D721Med (cell line): Measurements from ENCODE around the gene TLCD2.
"Not testable (repeated sequence)": the region's sequence is repeated elsewhere in the genome, so short reads cannot be mapped to it uniquely, and the experiment has no call there.

Experiments used
- DNase-seq: peaks from one replicate; pipeline ENCODE4 v3.0.0; 2011; ENCODE audit warnings: low spot score; ENCODE audit not compliant: insufficient read length
- FAIRE-seq: peaks from 2 replicates; lab custom pipeline; 2011; peaks lifted over from hg19 to GRCh38; lab: Jason Lieb, UNC
- TF ChIP-seq, protein P1 (sequence below): IDR thresholded peaks from 2 replicates; pipeline ENCODE4 v1.5.1; 2012; ENCODE audit warnings: mild to moderate bottlenecking, control low read depth; ENCODE audit not compliant: insufficient read depth; ENCODE audit errors: missing control alignments

TLCD2 gene

DNA sequence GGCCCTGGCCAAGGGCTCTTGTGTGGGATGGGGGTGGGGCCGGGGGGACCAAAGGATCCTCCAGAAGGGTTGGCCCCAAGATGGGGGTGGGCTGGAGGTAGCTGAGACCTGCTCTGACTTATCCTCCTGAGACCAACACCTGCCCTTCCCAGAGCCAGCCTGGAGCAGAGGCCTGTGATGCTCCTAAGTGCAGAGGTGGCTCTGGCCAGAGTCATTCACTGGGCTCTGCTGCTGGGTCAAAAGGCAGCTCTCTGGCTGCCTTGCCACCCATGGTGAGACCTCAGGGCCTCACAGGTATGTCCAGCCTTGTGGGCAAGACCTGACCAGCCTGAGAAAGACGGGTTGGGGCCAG, 32.9 kb upstream of the TLCD2 start:
- TF ChIP-seq, protein P1, sequence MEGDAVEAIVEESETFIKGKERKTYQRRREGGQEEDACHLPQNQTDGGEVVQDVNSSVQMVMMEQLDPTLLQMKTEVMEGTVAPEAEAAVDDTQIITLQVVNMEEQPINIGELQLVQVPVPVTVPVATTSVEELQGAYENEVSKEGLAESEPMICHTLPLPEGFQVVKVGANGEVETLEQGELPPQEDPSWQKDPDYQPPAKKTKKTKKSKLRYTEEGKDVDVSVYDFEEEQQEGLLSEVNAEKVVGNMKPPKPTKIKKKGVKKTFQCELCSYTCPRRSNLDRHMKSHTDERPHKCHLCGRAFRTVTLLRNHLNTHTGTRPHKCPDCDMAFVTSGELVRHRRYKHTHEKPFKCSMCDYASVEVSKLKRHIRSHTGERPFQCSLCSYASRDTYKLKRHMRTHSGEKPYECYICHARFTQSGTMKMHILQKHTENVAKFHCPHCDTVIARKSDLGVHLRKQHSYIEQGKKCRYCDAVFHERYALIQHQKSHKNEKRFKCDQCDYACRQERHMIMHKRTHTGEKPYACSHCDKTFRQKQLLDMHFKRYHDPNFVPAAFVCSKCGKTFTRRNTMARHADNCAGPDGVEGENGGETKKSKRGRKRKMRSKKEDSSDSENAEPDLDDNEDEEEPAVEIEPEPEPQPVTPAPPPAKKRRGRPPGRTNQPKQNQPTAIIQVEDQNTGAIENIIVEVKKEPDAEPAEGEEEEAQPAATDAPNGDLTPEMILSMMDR, result no peak
- DNase-seq, result no peak
- FAIRE-seq, result no peak

DNA sequence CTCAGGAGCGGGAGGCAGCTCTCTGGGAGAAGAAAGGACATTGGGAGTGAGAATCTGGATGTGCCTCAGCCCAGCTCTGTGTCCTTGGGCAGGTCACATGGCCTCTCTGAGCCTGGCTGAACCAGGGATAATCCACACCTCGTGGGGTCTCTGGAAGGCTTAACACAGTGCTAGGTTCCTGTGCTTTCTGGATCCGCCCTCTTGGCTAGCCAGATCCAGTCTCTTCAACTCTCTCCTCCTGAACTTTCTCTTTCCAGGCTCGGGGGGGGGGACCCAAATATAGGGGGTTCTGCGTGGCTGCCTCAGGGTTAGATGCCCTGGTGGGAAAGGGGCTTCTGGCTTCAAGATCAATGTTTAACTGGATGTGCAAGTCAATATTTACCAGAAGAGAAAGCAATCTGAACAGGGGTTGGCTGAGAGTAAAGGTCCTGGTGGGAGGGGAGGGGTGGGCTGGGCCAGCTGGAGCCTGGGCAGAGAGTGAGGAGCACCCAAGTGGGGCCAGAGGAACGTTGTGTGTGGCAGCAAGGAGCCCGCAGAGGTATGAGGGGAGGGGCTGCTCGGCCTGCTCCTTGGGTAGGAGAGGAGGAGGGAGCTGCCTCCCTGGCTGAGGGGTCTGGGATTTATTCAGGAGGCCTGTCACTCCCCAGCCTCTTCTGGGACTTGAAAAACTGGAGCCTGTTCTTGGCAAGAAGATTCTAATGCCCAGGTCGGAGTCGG, 32.4 kb upstream of the TLCD2 start, which contains the start of gene SERPINF2:
Gene SERPINF2 (plus strand): TSS at position 501 of the 717 bp plus-strand sequence. CDS start 2,125 bp downstream, outside the sequence.
- TF ChIP-seq, protein P1, result no peak
- FAIRE-seq, result no peak
- no peak for DNase-seq

DNA sequence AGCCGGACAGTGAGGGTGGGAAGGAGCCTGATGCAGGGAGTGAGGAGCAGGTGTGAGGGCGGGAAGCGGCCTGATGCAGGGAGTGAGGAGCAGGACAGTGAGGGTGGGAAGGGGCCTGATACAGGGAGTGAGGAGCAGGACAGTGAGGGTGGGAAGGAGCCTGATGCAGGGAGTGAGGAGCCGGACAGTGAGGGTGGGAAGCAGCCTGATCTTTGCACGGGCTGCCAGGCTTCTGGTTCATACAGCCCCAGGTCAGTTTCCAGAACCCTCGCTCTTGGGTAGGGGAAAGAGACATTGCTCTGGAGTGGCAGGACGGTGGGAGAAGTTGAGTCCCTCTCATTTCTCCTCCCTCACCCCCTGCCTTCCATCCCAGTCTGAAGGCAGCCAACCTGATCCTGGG, 31.7 kb upstream of the TLCD2 start:
- not testable (repeated sequence) for FAIRE-seq

DNA sequence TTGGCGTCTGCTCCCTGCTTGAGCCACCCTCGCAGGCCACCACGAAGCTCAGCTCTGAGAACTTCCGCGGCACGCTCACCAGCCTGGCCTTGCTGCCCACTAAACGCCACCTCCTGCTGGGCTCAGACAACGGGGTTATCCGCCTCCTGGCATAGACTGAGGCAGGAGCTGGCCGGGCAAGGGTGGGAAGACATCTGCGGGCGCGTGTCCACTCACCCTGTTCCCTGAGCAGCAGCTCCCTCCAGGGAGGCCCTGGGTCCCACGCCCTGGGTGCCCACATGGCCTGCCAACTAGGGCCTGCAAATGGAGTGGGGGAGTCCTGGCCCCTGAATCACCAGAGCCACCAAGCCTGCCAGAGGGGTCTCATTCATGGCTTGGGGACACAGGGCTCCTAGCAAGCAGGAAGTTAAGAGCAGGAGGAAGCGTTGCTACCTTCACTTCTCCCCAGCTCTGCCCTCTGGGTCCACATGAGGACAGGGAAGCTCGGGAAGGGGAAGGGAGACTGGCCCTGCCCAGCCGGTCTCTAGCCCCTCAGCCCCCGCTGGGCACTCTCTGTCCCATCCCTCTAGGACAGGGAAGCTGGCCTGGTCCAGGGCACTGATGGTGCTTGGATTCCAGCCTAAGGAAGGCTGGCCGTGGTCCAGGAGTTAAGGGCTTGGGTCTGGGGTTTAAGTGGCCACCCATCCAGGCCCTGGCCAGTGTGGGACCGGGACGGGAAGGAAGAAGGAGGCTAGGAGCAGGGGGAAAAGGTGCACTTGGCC, 27.5 kb upstream of the TLCD2 start:
- TF ChIP-seq, protein P1, result no peak
- DNase-seq, result no peak
- FAIRE-seq, result no peak

More for the DNA sequence above, 31.7 kb upstream of the TLCD2 start:
- not testable (repeated sequence) for DNase-seq

DNA sequence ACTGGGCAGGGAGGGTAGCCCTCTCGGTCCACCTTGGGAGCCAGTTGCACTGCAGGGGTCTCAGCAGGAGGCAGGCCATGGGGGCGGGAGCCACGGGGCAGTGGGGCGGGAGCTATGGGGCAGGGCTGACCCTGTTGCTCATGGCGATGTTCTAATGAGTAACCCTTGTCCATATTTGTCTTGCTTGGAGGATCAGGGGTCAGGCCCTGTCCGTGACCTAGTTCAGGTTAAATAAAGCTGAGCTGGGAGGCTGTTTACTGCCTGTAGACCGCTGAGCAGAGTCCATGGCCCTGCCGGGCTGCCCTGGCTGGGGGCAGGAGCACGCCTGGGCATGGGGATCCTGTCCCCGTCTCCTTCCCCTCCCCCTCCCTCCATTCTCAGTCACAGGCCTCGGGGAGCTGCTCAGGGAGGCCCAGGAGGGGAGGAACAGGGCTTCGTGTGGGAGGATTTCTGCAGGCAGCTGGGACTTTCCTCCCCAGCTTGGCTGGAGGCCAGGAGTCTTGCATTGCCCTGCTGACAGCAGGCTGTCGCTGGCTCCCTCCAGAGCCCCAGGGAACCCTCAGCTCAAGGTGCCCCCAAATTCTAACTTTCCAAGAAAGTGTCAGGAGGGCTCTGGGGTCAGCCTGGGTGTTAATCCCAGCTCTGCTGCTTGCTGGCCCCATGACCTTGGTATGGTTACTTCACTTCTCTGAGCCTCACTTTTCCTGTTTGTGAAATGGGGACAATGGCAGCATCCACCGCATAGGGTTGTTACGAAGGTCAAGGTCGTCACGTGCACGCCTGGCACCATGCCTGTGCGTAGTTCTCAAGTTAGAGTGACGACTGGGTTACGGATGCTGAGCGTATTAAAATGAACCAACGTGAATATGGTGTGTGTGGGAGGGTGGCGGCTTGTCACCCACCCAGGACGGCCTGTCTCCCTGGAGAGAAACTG, 26.4 kb upstream of the TLCD2 start:
- no peak for DNase-seq
- TF ChIP-seq, protein P1, result no peak
- FAIRE-seq, result no peak

DNA sequence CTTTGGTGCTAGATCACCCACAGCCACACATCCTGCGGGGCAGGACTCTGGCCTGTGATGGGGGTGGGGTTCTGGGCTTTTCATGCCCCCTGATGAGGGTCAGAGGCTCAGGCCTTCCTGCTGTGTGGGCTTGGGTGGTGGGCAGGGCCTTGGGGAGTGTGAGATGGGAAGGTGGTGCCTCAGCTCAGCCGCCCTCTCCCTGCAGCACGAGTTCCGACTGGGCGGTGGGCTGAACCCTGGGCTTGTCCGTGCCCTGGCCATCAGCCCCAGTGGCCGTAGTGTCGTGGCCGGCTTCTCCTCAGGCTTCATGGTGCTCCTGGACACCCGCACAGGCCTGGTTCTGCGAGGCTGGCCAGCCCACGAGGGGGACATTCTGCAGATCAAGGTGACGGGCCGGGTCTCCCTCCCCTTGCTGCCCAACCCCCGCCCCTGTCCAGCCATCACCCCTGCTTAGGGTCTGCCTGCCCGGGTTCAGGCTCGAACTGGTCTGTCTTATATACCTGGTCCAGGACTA, 25.7 kb upstream of the TLCD2 start:
- TF ChIP-seq, protein P1, result no peak
- DNase-seq (no peak), FAIRE-seq (no peak)

DNA sequence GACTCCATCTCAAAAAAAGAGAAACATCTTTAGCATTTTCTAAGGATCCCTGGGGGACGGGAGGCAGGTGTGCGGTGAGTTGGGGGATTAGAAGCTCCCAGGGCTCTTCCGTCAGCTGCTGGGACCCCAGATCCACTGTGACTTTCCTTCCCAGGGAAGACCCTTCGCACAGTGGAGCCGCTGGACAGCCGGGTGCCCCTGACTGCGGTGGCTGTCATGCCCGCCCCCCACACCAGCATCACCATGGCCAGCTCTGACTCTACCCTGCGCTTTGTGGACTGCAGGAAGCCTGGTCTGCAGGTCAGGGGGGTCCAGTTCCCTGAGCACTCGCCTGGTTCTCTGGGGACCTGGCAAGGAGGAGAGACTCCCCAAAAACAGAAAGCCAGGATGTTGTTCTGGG, 25.2 kb upstream of the TLCD2 start:
- FAIRE-seq (no peak), DNase-seq (no peak)
- TF ChIP-seq, protein P1, result no peak
